ENCODE measurements around the gene SLC7A5. TPM values are rescaled to one million over a fixed set of nuclear protein-coding genes. Genes with fewer than 3 reads are reported as not detected.

The SLC7A5 gene
- total and polyA plus RNA-seq, 2 of the 4 experiments (the other 2 are of a cell fraction): 11.3 to 101 TPM

DNA sequence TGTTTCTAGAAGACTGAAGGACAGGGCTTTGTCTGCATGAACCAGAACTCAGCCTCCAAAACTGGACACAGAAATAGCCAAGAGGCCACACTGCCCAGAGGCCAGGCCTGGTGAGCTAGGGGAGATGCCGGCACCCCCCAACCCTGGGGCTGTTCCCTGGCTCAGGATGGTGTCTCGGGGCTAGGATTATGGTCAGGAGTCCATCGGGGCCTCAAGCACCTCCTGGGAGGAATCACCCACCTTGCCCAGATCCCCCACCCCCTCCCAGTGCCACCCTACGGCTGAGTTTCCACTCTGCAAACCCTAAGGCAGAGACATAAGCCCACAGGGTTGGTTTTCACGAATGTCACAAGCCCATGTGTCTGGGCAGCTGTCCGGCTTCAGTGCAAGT lies 37.2 kb downstream of the SLC7A5 start:
- Histone ChIP-seq H3K18ac (ENCODE audit: low read depth, low read length) (no peak overlapping the region), H3K36me3 (ENCODE audit: control insufficient read depth, insufficient read depth, low read length) (peaks cover 67% of the 10 kb centered on the region), H3K27me3 (ENCODE audit: control insufficient read depth, insufficient read depth, low read length) (no peaks in the 10 kb centered on the region), H3K79me1 (ENCODE audit: low read depth in 1 of 2, low read length in 2 of 2) (peaks cover 0 to 13% of the 10 kb centered on the region in 2 experiments; a peak in 1 of 4 replicates), H3K4me2 (ENCODE audit: low read depth, low read length) (no peak overlapping the region), H3K23ac (ENCODE audit: low read depth, low read length) (no peak overlapping the region), H2BK20ac (ENCODE audit: low read depth, low read length) (no peak overlapping the region), H2AK9ac (replicated peaks; ENCODE audit: low read depth, low read length, poor library complexity) (no peak overlapping the region), H3K27ac (ENCODE audit: insufficient read depth, low read length) (no peak overlapping the region), H2BK5ac (ENCODE audit: low read depth, low read length, poor library complexity, severe bottlenecking) (no peak overlapping the region), H3K9ac (ENCODE audit: low read depth, low read length) (no peak overlapping the region), H2AK5ac (ENCODE audit: low read depth, low read length) (no peak overlapping the region), H3K4ac (ENCODE audit: low read depth, low read length) (no peak overlapping the region), H4K8ac (ENCODE audit: low read depth in 2 of 2, low read length in 2 of 2) (no peak overlapping the region), H2BK15ac (ENCODE audit: low read depth, low read length) (no peak overlapping the region), H4K20me1 (ENCODE audit: insufficient read depth, low read length) (peaks cover 41% of the 10 kb centered on the region), H3K56ac (ENCODE audit: extremely low read depth, insufficient read depth, low read length) (no peak overlapping the region), H3K4me3 (ENCODE audit: insufficient read depth, low read depth, low read length) (no peak overlapping the region), H4K5ac (ENCODE audit: low read depth, low read length) (no peak overlapping the region), H2BK120ac (ENCODE audit: low read depth, low read length) (no peak overlapping the region), H3K9me1 (ENCODE audit: insufficient read depth, low read length) (no peaks in the 10 kb centered on the region), H3K4me1 (ENCODE audit: control insufficient read depth, insufficient read depth, low read length) (peaks cover 6% of the 10 kb centered on the region; the same call in 1 of the 2 replicates), H2AFZ (replicated peaks; ENCODE audit: low read length, poor library complexity) (no peak overlapping the region), H3K14ac (replicated peaks; ENCODE audit: low read depth, low read length) (no peak overlapping the region), H4K91ac (ENCODE audit: insufficient read depth, low read depth, low read length) (no peak overlapping the region), H3K9me3 (ENCODE audit: control insufficient read depth, insufficient read depth, low read length) (no peaks in the 10 kb centered on the region)
- in situ Hi-C loops (cut with MboI; ENCODE audit: low sequenced_read_pairs) (no loop called here), intact Hi-C loops (cut with micrococcal nuclease) (no loop called here), dilution Hi-C loops (cut with HindIII; ENCODE audit: low sequenced_read_pairs, unreplicated experiment) (no loop called here)
- POLR2A ChIA-PET (ENCODE audit: unreplicated experiment): no interaction called here
- WGBS, 2 experiments (ENCODE audit: extremely low coverage in 2 of 2, insufficient read length in 1 of 2): no CpG with 5 or more reads among the region's 6 CpGs
- no peak for ATAC-seq (ENCODE audit: low read depth)
- no peak for DNase-seq
- TF ChIP-seq CHD1 (IDR thresholded peaks at IDR 0.05; ENCODE audit: low read depth, low read length) (no peak), SMC3 (IDR thresholded peaks at IDR 0.05; ENCODE audit: low read depth, low read length) (no peak), RAD21 (IDR thresholded peaks at IDR 0.05; ENCODE audit: low read length) (no peak), CEBPB (IDR thresholded peaks at IDR 0.05; ENCODE audit: low read depth, low read length) (no peak), RCOR1 (IDR thresholded peaks at IDR 0.05; ENCODE audit: insufficient replicate concordance, low read length) (no peak), RFX5 (IDR thresholded peaks at IDR 0.05; ENCODE audit: low read depth, low read length) (no peak), MXI1 (IDR thresholded peaks at IDR 0.05; ENCODE audit: borderline replicate concordance, low read depth, low read length) (no peak), NFE2L2 (IDR thresholded peaks at IDR 0.05; ENCODE audit: low read depth, low read length) (no peak), POLR2A (IDR thresholded peaks at IDR 0.05; ENCODE audit: low read depth, low read length) (no peak), MAZ (IDR thresholded peaks at IDR 0.05; ENCODE audit: borderline replicate concordance, low read depth, low read length) (no peak)
- TF ChIP-seq, protein P1, sequence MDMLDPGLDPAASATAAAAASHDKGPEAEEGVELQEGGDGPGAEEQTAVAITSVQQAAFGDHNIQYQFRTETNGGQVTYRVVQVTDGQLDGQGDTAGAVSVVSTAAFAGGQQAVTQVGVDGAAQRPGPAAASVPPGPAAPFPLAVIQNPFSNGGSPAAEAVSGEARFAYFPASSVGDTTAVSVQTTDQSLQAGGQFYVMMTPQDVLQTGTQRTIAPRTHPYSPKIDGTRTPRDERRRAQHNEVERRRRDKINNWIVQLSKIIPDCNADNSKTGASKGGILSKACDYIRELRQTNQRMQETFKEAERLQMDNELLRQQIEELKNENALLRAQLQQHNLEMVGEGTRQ (IDR thresholded peaks at IDR 0.05; ENCODE audit: low read depth, low read length): no peak
- TF ChIP-seq, protein P2, sequence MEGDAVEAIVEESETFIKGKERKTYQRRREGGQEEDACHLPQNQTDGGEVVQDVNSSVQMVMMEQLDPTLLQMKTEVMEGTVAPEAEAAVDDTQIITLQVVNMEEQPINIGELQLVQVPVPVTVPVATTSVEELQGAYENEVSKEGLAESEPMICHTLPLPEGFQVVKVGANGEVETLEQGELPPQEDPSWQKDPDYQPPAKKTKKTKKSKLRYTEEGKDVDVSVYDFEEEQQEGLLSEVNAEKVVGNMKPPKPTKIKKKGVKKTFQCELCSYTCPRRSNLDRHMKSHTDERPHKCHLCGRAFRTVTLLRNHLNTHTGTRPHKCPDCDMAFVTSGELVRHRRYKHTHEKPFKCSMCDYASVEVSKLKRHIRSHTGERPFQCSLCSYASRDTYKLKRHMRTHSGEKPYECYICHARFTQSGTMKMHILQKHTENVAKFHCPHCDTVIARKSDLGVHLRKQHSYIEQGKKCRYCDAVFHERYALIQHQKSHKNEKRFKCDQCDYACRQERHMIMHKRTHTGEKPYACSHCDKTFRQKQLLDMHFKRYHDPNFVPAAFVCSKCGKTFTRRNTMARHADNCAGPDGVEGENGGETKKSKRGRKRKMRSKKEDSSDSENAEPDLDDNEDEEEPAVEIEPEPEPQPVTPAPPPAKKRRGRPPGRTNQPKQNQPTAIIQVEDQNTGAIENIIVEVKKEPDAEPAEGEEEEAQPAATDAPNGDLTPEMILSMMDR (conservative IDR thresholded peaks at IDR 0.05; ENCODE audit: low read depth, low read length): no peak
- CTCF ChIA-PET: no interaction called here
- no TSS peak for BruUV-seq (replicated peaks)
